Measurements from ENCODE around the gene LIFR. TPM values are rescaled to one million over a fixed set of nuclear protein-coding genes. Genes with fewer than 3 reads are reported as not detected.
A peak's percentile ranks its signal among the peaks of the same experiment; 100 is the strongest.

LIFR gene
- total and polyA plus RNA-seq, 10 donors: 6.8 to 191 (median 93.3) TPM

- H3K36me3 ChIP-seq: no peaks in the 10 kb centered on the region
- no peaks in the 10 kb centered on the region for H3K9me3 ChIP-seq
- H3K27me3 ChIP-seq (replicated peaks in 1 of 7): no peaks in the 10 kb centered on the region
- no peak for TF ChIP-seq CTCF (IDR thresholded peaks at IDR 0.05 in 8 of 11, conservative IDR thresholded peaks at IDR 0.05 in 3 of 11)
- TF ChIP-seq POLR2AphosphoS5 (IDR thresholded peaks at IDR 0.05): no peak
- no peak for TF ChIP-seq POLR2A (IDR thresholded peaks at IDR 0.05)
- DNase-seq: no peak
- 83 to 90% (median 86%) methylated on average over 2 of the region's 2 CpGs for WGBS, 5 donors
- no peak overlapping the region for H3K27ac ChIP-seq
- intact Hi-C loops (cut with DNase I; ENCODE audit: low total_unique reads): no loop called here
- no peak overlapping the region for H3K4me3 ChIP-seq
- peaks cover 0 to 10% (median 2%) of the 10 kb centered on the region in 6 donors for H3K4me1 ChIP-seq
Observed at GRCh38 chr5:38598994-38599617, 42.7 kb upstream of the LIFR start.

GRCh38 chr5:38598296-38598993 is 42.0 kb upstream of the LIFR start:
- no peak overlapping the region for H3K27ac ChIP-seq

DNA sequence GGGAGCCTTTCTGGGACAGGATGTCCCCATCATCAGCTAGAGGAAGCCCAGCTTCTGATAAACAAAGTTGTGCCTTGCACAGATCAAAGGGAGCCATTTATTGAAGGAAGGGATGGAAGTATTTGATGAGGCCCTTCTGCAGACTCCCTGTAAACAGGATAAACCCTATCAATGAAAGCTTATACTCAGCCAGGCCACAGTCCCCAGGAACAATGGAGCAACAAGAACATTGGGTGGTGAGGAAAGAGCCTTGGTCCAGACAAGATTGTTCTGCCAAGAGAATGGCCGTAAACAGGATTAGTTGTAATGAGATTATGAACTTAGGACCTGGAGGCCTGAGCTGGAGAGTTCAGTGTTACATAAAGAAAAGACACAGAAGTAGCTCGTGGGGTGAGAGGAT is 40.5 kb upstream of the LIFR start:
- Histone ChIP-seq H3K36me3 (no peaks in the 10 kb centered on the region), H3K4me3 (no peak overlapping the region), H3K27me3 (replicated peaks in 1 of 7) (no peaks in the 10 kb centered on the region), H3K9me3 (no peaks in the 10 kb centered on the region), H3K27ac (no peak overlapping the region), H3K4me1 (peaks cover 0 to 10% (median 2%) of the 10 kb centered on the region in 6 donors)
- WGBS, 5 donors: 32 to 71% (median 66%) methylated on average over 2 of the region's 2 CpGs
- no peak for DNase-seq
- TF ChIP-seq POLR2A (IDR thresholded peaks at IDR 0.05) (no peak), POLR2AphosphoS5 (IDR thresholded peaks at IDR 0.05) (no peak), CTCF (IDR thresholded peaks at IDR 0.05 in 8 of 11, conservative IDR thresholded peaks at IDR 0.05 in 3 of 11) (no peak)
- intact Hi-C loops (cut with DNase I; ENCODE audit: low total_unique reads): no loop called here

More at GRCh38 chr5:38598296-38598993, 42.0 kb upstream of the LIFR start:
- Histone ChIP-seq H3K4me1 (peaks cover 0 to 10% (median 2%) of the 10 kb centered on the region in 6 donors), H3K36me3 (no peaks in the 10 kb centered on the region), H3K4me3 (no peak overlapping the region), H3K27me3 (replicated peaks in 1 of 7) (no peaks in the 10 kb centered on the region), H3K9me3 (no peaks in the 10 kb centered on the region)
- TF ChIP-seq POLR2A (IDR thresholded peaks at IDR 0.05) (no peak), CTCF (IDR thresholded peaks at IDR 0.05 in 8 of 11, conservative IDR thresholded peaks at IDR 0.05 in 3 of 11) (no peak), POLR2AphosphoS5 (IDR thresholded peaks at IDR 0.05) (no peak)
- WGBS, 5 donors: 66 to 85% (median 73%) methylated on average over 8 of the region's 8 CpGs
- DNase-seq: no peak
- intact Hi-C loops (cut with DNase I; ENCODE audit: low total_unique reads): no loop called here

- no peak overlapping the region for H3K27ac ChIP-seq
- intact Hi-C loops (cut with DNase I; ENCODE audit: low total_unique reads): no loop called here
Observed at GRCh38 chr5:38595132-38595745, 38.8 kb upstream of the LIFR start.

More at GRCh38 chr5:38595132-38595745, 38.8 kb upstream of the LIFR start:
- Histone ChIP-seq H3K9me3 (no peaks in the 10 kb centered on the region), H3K36me3 (no peaks in the 10 kb centered on the region), H3K4me3 (no peak overlapping the region), H3K27me3 (replicated peaks in 1 of 7) (no peaks in the 10 kb centered on the region), H3K4me1 (peaks cover 0 to 4% (median 0%) of the 10 kb centered on the region in 6 donors)
- DNase-seq: peak; percentile 58
- WGBS, 5 donors: 52 to 65% (median 60%) methylated on average over 5 of the region's 5 CpGs
- TF ChIP-seq POLR2A (IDR thresholded peaks at IDR 0.05) (no peak), POLR2AphosphoS5 (IDR thresholded peaks at IDR 0.05) (no peak), CTCF (IDR thresholded peaks at IDR 0.05 in 8 of 11, conservative IDR thresholded peaks at IDR 0.05 in 3 of 11) (no peak)
